ENCODE results near the gene TMC3. TPM values are rescaled to one million over a fixed set of nuclear protein-coding genes. Genes with fewer than 3 reads are reported as not detected.
"Not testable (repeated sequence)": the region's sequence is repeated elsewhere in the genome, so short reads cannot be mapped to it uniquely, and the experiment has no call there.

TMC3 gene
- total RNA-seq, 1 donor from 2014 or later: not detected

DNA sequence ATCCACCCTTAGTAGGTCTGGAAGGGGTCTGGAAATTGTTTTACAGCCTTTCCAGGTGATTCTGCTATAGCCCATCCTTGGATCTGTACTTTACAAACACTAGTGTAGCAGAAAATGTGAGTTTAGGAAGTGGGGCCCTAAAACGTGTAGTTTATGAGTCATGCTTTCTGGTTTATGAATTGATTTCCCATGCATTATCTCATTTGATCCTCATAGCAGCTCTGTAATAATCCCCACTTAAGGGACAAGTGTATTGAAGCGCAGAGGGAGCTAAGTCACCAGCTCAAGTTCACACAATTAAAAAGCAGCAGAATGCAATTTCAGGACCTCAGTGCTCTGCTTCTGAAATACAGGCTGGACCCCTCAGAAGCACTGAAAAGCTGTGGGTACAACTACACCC is 27.4 kb downstream of the TMC3 start:
- no peak for DNase-seq (ENCODE audit: low read depth in 2 of 2)

DNA sequence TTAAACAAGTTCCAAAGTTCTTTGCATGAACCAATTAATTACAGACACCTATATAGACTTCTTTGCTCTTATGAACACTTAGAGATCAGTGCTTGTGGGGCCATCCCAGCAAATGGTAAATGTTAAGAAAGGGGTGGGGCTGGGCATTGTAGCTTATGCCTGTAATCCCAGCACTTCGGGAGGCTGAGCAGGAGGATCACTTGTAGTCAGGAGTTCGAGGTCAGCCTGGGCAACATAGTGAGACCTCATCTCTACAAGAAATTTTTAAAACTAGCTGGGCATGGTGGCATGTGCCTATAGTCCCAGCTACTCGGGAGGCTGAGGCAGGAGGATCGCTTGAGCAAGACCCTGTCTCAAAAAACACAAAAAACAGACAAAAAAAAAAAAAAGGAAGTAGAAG is 30.6 kb downstream of the TMC3 start:
- no peak for DNase-seq (ENCODE audit: low read depth in 2 of 2)

DNA sequence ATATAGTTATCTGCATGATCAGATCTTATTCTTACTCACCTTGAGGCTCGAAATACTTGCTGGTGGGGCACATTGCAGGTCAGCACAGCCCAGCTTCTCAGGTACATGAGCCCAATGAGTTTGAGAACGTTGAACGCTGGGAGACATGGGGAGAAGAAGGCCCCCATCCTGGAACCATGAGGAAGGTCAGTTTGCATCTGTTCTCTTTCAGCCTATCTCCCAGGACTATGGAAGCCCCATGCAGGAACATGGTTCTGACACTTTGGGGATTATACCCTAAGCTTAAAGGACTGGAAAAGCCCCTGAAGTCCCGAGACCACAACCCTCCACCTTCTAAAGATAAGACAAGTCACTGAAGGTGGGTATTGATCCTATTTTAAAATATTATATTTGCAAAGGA is 32.7 kb downstream of the TMC3 start:
- no peak for DNase-seq (ENCODE audit: low read depth in 2 of 2)

DNA sequence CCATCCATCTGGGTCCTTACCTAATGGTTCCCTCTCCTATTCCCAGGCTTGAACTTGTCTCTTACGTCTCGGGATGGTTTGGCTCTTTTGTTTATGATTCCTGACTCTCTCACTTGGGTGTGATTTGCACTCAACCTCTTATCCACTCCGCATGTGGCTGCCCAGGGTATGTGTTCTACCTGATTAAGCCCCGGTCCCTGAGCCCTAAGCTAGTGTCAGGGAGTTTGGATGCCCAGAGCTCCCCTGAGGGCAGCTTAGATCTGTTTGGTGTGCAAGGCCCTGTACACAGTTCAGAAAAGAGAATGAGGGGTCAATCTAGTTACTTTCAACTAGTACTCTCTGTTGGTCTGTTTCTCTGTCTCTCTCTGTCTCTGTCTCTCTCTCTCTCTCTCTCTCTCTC is 34.2 kb downstream of the TMC3 start:
- DNase-seq (ENCODE audit: low read depth in 2 of 2): no peak

DNA sequence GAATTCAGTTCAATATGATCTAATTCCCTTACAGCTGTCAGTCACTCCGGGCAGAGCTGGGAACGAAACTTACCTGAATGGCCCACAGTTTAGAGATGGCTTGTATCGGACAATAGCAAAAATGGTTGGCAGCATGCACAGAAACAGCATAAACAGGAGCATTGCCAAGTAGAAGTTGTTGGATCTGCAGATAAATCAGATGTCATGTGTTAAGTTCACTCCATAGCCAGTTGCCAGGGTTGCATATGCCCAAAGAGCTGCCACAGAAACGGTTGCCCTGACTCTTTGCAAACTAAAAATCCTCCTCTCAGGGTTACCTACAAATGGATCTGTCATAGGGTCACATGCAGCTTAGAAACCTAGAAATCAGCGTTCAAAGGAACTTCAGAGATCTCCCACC is 34.7 kb downstream of the TMC3 start:
- DNase-seq (ENCODE audit: low read depth in 2 of 2): peak in 1 of 2 donors; percentile 48

DNA sequence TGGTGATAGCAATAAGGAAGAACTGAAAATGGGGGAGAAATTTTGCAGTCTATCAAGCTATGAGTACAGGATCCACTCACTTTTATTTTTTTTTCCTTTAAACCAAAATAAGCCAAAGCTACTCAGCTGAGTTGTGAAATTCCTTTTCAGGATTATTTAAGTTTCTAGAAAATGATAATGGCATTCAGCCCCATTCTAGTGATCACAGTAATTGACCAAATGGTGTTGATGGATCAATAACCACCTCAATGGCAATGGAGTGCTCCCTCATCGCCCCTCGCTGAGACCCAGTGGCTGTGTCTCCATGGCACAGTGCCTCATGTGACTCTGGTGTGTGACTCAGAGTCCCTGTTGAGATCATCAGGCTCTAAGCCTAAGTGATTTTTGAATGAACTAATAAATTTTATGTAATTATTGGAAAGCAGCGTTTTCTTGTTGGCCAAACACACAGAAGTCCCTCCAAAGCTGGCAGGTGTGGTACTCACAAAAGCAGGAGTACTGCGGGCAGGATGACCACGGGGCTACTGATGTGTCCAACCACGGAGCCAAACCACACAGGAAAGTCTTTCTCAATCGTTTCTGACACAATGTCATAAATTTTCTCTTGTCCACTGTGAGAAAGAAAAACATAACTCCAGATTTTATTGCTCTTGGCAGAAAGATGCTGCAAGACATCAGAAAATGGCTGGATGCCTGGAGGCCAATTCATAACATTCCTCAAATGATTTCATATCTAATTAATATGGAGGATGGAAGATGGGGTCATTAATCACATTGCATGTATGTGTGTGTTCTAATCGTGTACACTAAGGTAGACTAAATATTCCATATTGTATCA is 35.6 kb downstream of the TMC3 start:
- peak; percentile 66 to 85 for DNase-seq (ENCODE audit: low read depth in 2 of 2)

DNA sequence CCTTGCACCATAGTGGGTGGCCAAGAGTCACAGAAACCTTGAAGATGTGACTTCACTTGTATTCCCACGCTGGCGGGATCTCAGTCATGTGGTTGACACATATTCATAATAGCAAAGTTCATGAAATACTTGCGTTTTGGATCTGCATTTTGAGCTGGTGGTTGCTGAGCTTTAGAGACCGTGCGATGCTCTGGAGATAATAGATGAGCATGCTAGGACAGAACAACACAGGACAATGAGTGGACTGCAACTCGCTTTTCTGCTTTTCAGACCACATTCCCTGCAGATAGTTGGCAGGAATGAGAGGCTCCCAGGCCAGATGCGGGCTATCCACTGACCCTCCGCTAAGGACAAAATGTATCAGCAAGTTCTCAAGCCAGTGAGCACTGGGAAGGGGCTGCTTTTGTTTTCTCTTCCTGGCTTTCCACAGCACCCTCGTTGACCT is 36.3 kb downstream of the TMC3 start:
- peak in 1 of 2 donors; percentile 12 for DNase-seq (ENCODE audit: low read depth in 2 of 2)

DNA sequence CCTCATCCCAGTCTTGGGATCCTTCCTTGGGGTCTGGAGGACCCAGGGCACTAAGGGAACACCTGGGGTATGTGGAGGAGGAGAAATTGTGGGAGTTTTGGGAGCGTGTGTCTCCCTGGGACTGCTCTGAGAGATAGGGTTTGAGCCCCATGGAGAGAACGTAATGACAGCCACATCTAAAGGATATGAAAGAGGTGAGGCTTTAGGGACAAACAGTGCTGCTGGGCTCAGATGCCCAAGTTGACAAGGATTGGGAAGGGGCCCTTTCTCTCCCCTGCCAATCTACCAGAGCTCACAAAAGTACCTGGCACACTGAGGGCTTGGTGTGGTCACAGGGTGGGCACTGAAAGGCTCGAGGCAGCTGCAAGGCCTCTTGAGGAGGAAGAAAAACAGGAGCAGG is 36.8 kb downstream of the TMC3 start:
- no peak for DNase-seq (ENCODE audit: low read depth in 2 of 2)

DNA sequence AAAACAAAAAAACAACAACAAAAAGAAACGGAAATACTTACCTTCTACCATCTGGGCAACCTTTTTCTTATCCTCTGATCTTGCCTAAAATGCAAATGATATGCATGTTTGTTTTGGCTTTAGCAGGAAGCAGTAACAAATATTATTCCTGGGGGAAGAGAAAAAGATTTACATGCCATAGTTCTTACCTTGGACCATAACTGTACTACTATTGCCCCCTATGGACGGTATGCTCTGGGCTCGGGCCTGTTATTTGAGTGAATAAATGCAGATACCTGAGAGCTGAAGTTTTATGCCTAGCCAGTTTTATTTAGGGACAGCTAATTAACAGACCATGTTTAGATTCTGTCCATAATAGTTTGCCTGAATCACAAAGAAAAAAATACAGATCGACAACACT is 37.4 kb downstream of the TMC3 start:
- peak; percentile 45 to 59 for DNase-seq (ENCODE audit: low read depth in 2 of 2)

DNA sequence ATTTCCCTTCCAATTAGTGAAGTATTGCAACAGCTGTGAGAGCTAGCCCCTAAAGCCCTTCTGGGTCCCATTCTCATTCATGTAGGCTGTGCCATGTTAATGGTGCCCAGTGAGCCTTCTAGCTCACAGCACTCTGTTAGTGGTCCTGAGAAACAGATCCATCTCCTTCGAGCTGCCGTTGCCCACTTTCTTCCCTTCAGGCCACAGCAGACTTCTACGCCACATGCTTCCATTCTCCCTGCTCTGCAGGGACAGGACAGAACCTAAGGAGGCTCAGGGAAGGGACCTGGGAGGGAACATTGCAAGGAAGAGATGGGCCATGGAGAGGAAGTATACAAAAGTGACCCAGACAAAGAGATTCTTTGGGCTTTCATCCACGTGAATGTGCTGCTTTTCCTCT is 38.4 kb downstream of the TMC3 start:
- no peak for DNase-seq (ENCODE audit: low read depth in 2 of 2)

DNA sequence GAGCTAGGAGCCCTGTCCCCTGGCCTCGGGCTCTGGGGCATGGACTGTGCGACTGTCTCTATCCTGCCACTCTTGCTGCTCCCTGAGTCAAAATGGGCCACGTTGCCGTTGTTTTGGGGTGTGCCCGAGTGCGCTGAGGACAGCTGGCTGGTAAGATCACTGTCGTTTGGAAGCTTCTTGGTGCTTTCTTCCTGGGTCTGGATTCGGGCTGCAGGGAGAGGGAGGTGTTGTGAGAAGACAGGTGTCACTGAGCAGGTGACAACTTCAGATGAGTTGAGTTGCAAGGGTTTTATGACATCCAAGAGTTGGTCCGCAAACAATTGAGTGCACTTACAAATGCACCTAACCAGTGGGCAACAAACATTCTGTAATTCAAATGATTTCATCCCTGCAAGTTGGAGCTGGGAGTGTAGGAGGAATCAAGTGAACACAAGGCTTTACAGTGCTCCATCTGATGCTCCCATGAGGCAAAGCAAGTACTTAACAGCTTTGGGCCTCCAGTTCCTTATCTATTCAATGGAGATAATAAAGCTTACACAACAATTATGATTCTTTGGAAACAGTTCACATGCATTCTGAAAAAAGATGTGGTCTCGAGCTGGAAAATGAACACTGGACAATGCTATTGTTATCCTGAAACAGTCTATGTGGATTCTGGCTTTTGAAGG is 39.1 kb downstream of the TMC3 start:
- DNase-seq (ENCODE audit: low read depth in 2 of 2): no peak

DNA sequence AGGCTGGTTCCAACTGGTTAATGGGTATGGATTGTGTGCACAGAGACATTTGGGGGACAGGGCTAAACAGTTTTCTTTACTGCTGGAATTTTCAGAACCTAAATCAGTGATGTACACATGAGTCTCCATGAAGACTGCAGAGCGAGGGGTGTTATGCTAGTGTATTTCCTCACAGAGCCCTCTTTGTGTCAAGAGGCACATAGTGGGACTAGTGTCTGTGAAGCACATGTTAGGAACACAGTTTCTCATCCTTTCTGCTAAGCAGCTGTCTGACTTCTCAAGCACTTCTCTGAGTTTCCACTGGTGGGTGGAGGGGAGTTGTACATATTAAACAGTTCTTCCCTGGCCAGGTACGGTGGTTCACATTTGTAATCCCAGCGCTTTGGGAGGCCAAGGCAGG is 40.6 kb downstream of the TMC3 start:
- DNase-seq (ENCODE audit: low read depth in 2 of 2): no peak

DNA sequence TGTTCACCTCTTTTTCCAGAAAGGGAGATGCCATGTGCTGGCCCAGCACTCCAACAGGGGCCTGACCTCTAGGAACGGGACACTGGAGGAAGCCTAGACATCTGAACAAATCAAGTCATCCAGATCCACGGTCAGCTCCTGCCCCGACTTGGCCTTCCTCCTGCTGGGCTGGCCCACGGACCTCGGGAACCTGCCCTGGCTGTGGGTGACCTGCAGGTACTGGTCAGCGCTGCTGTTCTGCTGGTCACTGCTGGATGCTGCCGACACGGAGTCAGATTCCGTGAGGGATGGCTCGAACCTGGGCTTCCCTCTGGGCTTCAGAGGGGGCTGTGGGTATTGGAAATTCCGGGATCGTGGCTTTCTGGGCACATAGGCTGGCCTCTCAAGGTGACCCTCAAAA is 41.7 kb downstream of the TMC3 start:
- DNase-seq (ENCODE audit: low read depth in 2 of 2): no peak

DNA sequence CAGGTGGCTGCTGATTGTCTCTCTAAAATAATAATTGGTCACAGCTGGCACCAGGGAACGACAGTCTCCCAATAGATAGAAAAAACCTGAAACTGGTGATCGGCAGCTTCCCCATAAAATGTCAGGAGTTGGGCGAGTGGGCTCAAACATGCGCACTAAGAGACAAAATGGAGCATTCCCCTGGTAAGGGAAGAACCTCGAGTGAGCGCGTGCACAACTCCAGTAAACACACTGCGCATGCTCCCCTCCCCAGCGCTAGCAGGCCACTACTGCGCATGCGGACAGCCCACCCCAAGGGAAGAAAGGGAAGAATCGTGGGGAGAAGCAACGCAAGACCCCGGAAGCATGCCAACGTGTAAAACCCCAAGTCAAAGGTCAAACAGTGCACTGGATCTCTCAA is 42.4 kb downstream of the TMC3 start:
- DNase-seq (ENCODE audit: low read depth in 2 of 2): no peak

DNA sequence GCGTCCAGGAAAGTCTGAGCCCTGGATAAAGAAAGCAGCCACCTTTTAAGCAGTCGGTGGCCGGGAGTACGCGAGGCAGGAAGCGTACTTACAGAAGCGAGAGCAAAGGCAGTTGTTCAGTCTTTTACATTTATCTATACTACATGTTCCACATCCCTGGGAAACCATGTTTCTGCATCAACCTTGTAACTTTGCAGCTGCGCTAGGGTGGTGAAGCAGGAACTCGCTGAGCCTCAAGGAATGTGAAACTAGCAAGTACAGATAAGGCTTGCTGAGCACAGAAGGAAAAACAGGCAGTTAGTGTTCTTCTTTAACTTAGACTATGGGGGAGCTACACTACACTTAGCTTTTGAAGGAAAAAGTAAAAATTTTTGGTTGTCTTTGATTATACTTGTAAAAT is 42.9 kb downstream of the TMC3 start:
- not testable (repeated sequence) for DNase-seq (ENCODE audit: low read depth in 2 of 2)

DNA sequence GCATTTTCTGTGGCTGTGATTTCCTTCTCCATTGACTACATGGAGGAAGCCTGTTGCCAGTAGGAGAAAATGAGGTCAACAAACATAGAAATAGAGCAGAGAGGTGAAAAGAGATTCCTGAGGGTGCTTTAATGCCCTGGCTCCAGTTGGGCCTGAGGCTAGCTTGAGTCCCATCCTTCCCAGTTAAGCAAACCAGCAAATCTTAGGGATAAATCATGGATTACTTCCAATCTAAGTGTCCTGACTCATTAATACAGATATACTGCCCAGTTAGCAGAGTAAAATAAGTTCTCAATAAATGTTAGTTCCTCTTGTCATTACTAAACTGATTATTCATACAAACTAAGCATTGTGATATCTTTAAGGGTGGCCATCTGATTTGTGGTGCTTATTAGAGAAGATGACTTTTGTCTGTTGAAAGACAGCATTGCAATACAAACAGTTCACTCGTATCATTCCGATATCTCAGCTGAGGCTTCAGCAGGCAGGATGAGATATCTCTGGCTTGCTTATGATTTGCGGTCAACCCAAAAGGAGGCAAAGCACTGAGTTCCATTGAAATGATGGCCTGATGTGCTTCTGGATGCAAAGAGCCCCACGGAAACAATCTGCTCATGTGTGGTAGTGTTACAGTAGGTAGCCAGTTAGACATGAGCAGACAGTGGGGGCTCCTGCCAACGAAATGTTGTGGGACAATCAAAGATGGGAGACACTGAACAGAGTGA is 43.5 kb downstream of the TMC3 start:
- no peak for DNase-seq (ENCODE audit: low read depth in 2 of 2)

DNA sequence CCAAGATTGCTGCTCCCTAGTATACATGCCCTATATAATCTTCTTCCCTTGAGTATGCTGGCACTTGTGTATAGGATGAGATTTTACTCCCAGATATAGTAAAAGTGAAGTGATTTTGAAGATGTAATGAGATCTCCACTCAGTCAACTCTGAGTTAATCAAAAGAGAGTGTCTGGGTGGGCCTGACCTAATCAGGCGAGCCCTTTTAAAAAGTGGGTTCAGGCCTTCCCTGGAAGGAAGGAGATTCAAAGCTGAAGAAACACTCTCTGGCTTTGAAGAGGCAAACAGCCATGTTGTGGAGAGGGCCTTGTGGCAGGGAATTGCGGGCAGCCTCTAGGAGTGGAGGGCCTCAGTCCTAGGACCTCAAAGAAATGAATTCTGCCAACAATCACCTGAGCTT is 44.6 kb downstream of the TMC3 start:
- DNase-seq (ENCODE audit: low read depth in 2 of 2): no peak

DNA sequence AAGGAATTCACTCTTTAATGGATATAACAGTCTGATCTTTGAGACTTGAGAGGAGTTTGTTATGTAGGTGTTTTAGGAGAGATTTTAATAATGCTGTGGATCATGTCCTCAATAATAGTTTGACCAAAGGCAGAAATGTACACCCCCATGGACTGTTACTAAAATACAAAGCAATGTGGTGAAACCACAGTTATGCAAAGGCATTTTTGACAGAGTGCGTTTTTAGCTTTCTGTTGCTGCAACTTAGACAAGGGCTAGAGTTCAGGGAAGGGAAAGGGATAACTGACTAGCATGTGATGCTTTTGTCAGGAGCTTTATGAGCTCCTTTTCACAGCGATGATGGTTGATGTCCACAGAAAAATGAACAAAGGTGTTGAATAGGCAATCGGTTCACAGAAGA is 46.5 kb downstream of the TMC3 start:
- no peak for DNase-seq (ENCODE audit: low read depth in 2 of 2)

DNA sequence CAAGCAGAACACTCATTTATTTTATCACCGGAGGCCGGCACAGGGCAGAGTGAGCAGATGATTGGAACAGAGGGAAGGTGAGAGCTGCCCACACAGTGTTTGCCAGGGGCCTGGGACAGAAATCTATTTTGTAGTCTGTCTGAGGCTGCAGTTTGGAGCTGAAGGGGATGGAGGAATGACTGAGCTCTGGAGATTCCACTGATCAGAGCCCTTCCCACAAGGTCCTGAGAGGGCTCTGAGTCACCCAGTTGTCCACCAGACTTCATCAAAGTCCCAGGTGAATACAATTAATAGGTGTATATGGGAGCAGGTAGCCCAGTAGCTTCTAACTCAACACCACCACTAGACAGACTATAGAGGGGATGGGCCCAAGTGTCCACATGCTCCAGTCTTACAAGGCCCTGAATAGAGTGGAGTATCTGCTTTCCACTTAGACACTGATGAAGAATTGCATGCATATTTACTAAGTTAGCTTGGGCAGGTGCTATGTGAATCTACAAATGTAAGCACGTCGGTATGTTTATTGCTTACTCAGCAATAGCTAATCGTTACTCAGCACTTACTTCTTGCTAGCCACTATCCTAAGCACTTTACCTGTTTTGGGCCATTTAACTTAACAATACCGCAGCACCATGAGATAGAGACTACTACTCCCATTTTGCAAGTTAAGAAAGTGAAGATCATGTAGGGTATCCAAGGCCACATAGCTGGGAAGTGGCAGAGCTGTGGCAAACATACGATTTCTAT is 47.4 kb downstream of the TMC3 start:
- DNase-seq (ENCODE audit: low read depth in 2 of 2): no peak

DNA sequence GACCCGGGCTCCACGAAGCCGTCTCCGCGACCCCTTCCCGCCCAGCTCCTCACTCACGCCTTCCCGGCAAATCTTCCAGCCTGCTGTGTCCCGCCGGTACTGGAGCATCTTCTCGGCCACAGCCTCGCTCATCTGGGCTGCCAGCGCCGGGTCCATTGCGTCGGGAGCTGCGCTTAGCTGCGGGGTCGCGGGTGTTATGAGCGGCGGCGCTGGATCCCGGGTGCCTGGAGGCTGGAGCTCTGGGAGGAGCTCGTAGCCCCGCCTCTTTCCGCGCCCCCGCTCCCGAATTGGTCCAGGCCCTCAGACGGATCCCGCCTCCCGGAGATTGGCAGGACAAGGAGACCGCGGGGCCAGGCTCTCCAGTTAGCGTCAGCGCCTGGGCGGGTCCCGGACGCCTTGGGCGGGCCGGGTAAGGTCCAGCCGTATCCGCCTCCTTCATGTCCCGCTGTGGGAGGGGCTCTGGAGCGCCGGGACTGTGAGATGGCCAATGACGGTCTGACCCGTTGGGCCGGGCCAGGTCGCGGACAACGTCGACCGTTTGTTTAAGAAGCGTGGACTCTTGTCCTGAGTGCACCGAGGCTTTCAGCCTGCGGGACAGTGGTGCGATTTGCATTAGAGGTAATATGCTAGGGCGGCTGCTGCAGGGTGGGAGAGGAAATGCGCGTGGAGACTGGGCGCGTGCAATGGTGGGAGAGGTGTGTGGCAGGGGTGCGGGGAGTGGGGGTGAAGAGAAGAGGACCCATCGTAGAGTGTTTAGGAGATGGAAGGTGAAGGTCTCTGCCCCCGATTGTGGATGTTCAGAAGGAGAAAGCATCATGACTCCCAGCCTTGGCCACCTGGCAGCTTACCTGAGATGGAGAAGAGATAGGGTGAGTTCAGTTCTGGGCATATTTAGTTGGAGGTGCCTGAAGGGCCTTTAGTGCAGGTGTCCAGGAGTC is 49.8 kb downstream of the TMC3 start, which contains the start of gene STARD5:
STARD5 (minus strand) TSS at position 198 of the 938 bp plus-strand sequence; CDS start at position 156, 42 bp downstream.
- DNase-seq (ENCODE audit: low read depth in 2 of 2): peak; percentile 95 to 96

Measured in lung microvascular endothelial cell (primary cell).